HK-2 (cell line): ENCODE data around the gene MIEF1.
A peak's percentile ranks its signal among the peaks of the same experiment; 100 is the strongest.

Source experiments
- DNase-seq: peaks from one replicate; pipeline ENCODE4 v3.0.0-alpha.2; 2018; ENCODE audit not compliant: unreplicated experiment

Gene MIEF1

GRCh38 chr22:39470451-39471291 is 31.4 kb upstream of the MIEF1 start:
- DNase-seq: peak; percentile 55

- peak; percentile 80 for DNase-seq
Measured at GRCh38 chr22:39471381-39472141, 30.5 kb upstream of the MIEF1 start.

GRCh38 chr22:39472570-39473556 is 29.2 kb upstream of the MIEF1 start:
- no peak for DNase-seq

GRCh38 chr22:39473851-39474250 is 28.2 kb upstream of the MIEF1 start:
- no peak for DNase-seq

- DNase-seq: no peak
Measured at GRCh38 chr22:39474351-39475111, 27.6 kb upstream of the MIEF1 start.

GRCh38 chr22:39475337-39475736 is 26.8 kb upstream of the MIEF1 start:
- DNase-seq: no peak

- DNase-seq: no peak
Measured at GRCh38 chr22:39475902-39476301, 26.2 kb upstream of the MIEF1 start.

- no peak for DNase-seq
Measured at GRCh38 chr22:39476664-39477063, 25.4 kb upstream of the MIEF1 start.

- no peak for DNase-seq
Measured at GRCh38 chr22:39477542-39477941, 24.5 kb upstream of the MIEF1 start.

GRCh38 chr22:39478441-39478850 is 23.6 kb upstream of the MIEF1 start:
- peak; percentile 54 for DNase-seq

- DNase-seq: no peak
Measured at GRCh38 chr22:39479254-39479653, 22.8 kb upstream of the MIEF1 start.

GRCh38 chr22:39480557-39480956 is 21.5 kb upstream of the MIEF1 start:
- no peak for DNase-seq

GRCh38 chr22:39481054-39481453 is 21.0 kb upstream of the MIEF1 start:
- DNase-seq: no peak

GRCh38 chr22:39481595-39481994 is 20.5 kb upstream of the MIEF1 start:
- no peak for DNase-seq

GRCh38 chr22:39482768-39483167 is 19.3 kb upstream of the MIEF1 start:
- no peak for DNase-seq

GRCh38 chr22:39486951-39487825 is 14.9 kb upstream of the MIEF1 start:
- no peak for DNase-seq

- DNase-seq: no peak
Measured at GRCh38 chr22:39487826-39488520, 14.1 kb upstream of the MIEF1 start.

GRCh38 chr22:39488563-39489083 is 13.5 kb upstream of the MIEF1 start:
- DNase-seq: no peak
